ENCODE measurements around the gene ANXA2.

Gene ANXA2

DNA sequence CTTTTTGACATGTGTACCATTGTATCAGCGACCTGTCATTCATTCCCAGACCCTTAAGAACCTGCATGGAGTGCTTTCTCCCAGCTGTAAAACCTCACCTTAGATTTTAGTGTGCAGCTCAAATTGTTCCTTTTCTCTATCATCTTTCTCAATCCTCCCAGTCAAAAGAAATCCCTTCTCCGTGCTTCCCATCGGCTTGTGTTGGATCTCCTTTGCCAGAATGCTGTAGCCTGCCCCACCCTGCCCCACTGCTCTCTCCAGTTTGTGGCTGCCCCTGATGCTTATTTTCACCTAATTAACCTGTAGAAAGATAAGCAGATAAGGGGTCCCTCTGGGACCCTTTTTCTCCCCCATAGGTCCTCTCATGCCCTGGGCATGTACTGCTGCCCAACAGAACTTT, 51.1 kb downstream of the ANXA2 start:
- 87% methylated on average over 3 of the region's 3 CpGs for WGBS
- H3K4ac ChIP-seq (ENCODE audit: low read depth in 1 of 2, low read length in 2 of 2), result no peak overlapping the region
- no peak overlapping the region for H2AK5ac ChIP-seq (ENCODE audit: low read length, severe bottlenecking)

DNA sequence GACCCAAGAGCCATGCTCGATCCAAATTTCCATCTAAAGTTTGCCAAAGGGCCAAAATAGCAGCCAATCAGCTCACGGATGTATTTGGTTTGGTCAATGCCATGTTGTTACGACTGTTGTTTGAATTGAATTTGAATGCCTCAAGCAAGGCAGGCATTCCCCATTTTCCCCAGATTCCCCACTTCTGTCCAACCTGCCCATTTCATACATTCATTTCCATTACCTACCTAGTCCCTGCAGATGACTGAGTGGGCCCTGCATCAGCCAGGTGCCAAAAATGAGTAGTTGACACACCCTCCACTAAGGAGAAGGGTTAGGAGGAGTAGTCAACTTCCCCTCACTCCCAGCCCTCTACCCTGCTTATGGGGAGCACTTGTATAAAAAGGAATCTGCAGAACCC, 51.7 kb downstream of the ANXA2 start:
- no peak overlapping the region for H3K4me3 ChIP-seq (ENCODE audit: insufficient read depth in 1 of 2, low read depth in 1 of 2, low read length in 2 of 2)
- peaks cover 38 to 66% of the 10 kb centered on the region in 2 experiments for H3K36me3 ChIP-seq (ENCODE audit: control insufficient read depth in 1 of 2, insufficient read depth in 2 of 2, low read depth in 1 of 2, low read length in 2 of 2)
- H3K27me3 ChIP-seq (ENCODE audit: control insufficient read depth in 1 of 2, insufficient read depth in 1 of 2, low read length in 2 of 2), result no peaks in the 10 kb centered on the region
- no peak overlapping the region for H3K23ac ChIP-seq (ENCODE audit: low read length in 2 of 2)
- H3K9me3 ChIP-seq (ENCODE audit: control insufficient read depth, low read length), result no peaks in the 10 kb centered on the region
- DNase-seq, result no peak
- no peak overlapping the region for H2BK12ac ChIP-seq (ENCODE audit: low read length in 2 of 2)
- no peak overlapping the region for H3K14ac ChIP-seq (ENCODE audit: low read length in 2 of 2)
- H2AK5ac ChIP-seq (ENCODE audit: low read length, severe bottlenecking), result no peak overlapping the region
- H2BK5ac ChIP-seq (ENCODE audit: low read depth, low read length, poor library complexity, severe bottlenecking), result no peak overlapping the region
- H4K8ac ChIP-seq (ENCODE audit: low read length), result no peak overlapping the region
- no peak overlapping the region for H3K18ac ChIP-seq (ENCODE audit: low read depth in 1 of 2, low read length in 2 of 2)
- no peak overlapping the region for H3K4me2 ChIP-seq (ENCODE audit: low read length, poor library complexity, severe bottlenecking)
- peaks cover 5% of the 10 kb centered on the region for H3K79me1 ChIP-seq (replicated peaks; ENCODE audit: low read length, poor library complexity, severe bottlenecking)
- H3K9ac ChIP-seq (ENCODE audit: low read length), result peak overlapping the region; percentile 39
- H3K4ac ChIP-seq (ENCODE audit: low read depth in 1 of 2, low read length in 2 of 2), result no peak overlapping the region
- H3K4me1 ChIP-seq (ENCODE audit: control insufficient read depth, insufficient read depth, low read depth, low read length), result peaks cover 7% of the 10 kb centered on the region
- H2BK15ac ChIP-seq (ENCODE audit: low read depth, poor library complexity, severe bottlenecking), result no peak overlapping the region
- no peak overlapping the region for H4K91ac ChIP-seq (ENCODE audit: low read length)
- 100% methylated on average over 3 of the region's 3 CpGs for WGBS
- no peak overlapping the region for H3K27ac ChIP-seq (ENCODE audit: low read length, poor library complexity, severe bottlenecking)
- no peak overlapping the region for H2AFZ ChIP-seq (ENCODE audit: low read depth, low read length)
- H2BK120ac ChIP-seq (ENCODE audit: low read depth, low read length), result no peak overlapping the region

More for the DNA sequence above, 51.1 kb downstream of the ANXA2 start:
- Histone ChIP-seq H3K79me1 (replicated peaks; ENCODE audit: low read length, poor library complexity, severe bottlenecking) (peaks cover 5% of the 10 kb centered on the region), H3K27me3 (ENCODE audit: control insufficient read depth in 1 of 2, insufficient read depth in 1 of 2, low read length in 2 of 2) (no peaks in the 10 kb centered on the region), H2AFZ (ENCODE audit: low read depth, low read length) (no peak overlapping the region), H3K4me1 (ENCODE audit: control insufficient read depth, insufficient read depth, low read depth, low read length) (peaks cover 7% of the 10 kb centered on the region), H2BK15ac (ENCODE audit: low read depth, poor library complexity, severe bottlenecking) (no peak overlapping the region), H3K18ac (ENCODE audit: low read depth in 1 of 2, low read length in 2 of 2) (no peak overlapping the region), H3K36me3 (ENCODE audit: control insufficient read depth in 1 of 2, insufficient read depth in 2 of 2, low read depth in 1 of 2, low read length in 2 of 2) (peaks cover 42 to 72% of the 10 kb centered on the region in 2 experiments), H3K14ac (ENCODE audit: low read length in 2 of 2) (no peak overlapping the region), H3K23ac (ENCODE audit: low read length in 2 of 2) (no peak overlapping the region), H3K4me2 (ENCODE audit: low read length, poor library complexity, severe bottlenecking) (no peak overlapping the region), H2BK5ac (ENCODE audit: low read depth, low read length, poor library complexity, severe bottlenecking) (no peak overlapping the region), H2BK120ac (ENCODE audit: low read depth, low read length) (no peak overlapping the region), H3K27ac (ENCODE audit: low read length, poor library complexity, severe bottlenecking) (peak overlapping the region; percentile 14), H3K9me3 (ENCODE audit: control insufficient read depth, low read length) (no peaks in the 10 kb centered on the region), H4K91ac (ENCODE audit: low read length) (no peak overlapping the region), H4K8ac (ENCODE audit: low read length) (no peak overlapping the region), H3K9ac (ENCODE audit: low read length) (peak overlapping the region; percentile 43), H3K4me3 (ENCODE audit: insufficient read depth in 1 of 2, low read depth in 1 of 2, low read length in 2 of 2) (no peak overlapping the region), H2BK12ac (ENCODE audit: low read length in 2 of 2) (no peak overlapping the region)
- DNase-seq, result no peak

DNA sequence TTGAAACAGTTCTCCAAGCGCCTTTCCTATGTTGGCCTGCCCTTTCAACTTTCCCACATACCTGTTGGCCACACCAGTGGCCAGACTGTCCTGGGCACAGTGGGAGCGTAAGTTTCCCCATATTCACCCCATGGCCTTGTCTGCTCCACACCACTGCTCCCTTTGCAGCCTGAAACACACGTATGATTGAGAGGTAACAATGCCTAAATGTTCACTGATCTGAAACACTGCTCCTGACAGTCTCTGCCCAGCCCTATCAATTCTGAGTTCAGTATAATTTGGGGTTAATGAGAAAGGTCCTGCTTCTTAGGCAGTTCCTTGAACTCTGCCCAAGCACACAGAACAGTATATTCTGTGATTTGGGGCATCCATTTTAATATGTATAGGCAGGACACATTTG, 52.2 kb downstream of the ANXA2 start:
- DNase-seq, result no peak
- Histone ChIP-seq H2AK5ac (ENCODE audit: low read length, severe bottlenecking) (no peak overlapping the region), H3K36me3 (ENCODE audit: control insufficient read depth in 1 of 2, insufficient read depth in 2 of 2, low read depth in 1 of 2, low read length in 2 of 2) (peaks cover 33 to 62% of the 10 kb centered on the region in 2 experiments), H3K27me3 (ENCODE audit: control insufficient read depth in 1 of 2, insufficient read depth in 1 of 2, low read length in 2 of 2) (no peaks in the 10 kb centered on the region), H3K79me1 (replicated peaks; ENCODE audit: low read length, poor library complexity, severe bottlenecking) (peaks cover 5% of the 10 kb centered on the region), H3K4me3 (ENCODE audit: insufficient read depth in 1 of 2, low read depth in 1 of 2, low read length in 2 of 2) (no peak overlapping the region), H4K8ac (ENCODE audit: low read length) (no peak overlapping the region), H3K14ac (ENCODE audit: low read length in 2 of 2) (no peak overlapping the region), H3K4me2 (ENCODE audit: low read length, poor library complexity, severe bottlenecking) (no peak overlapping the region), H3K4ac (ENCODE audit: low read depth in 1 of 2, low read length in 2 of 2) (no peak overlapping the region), H2BK5ac (ENCODE audit: low read depth, low read length, poor library complexity, severe bottlenecking) (no peak overlapping the region), H3K18ac (ENCODE audit: low read depth in 1 of 2, low read length in 2 of 2) (no peak overlapping the region), H2BK15ac (ENCODE audit: low read depth, poor library complexity, severe bottlenecking) (no peak overlapping the region), H4K91ac (ENCODE audit: low read length) (no peak overlapping the region), H3K9me3 (ENCODE audit: control insufficient read depth, low read length) (no peaks in the 10 kb centered on the region), H2AFZ (ENCODE audit: low read depth, low read length) (no peak overlapping the region), H3K4me1 (ENCODE audit: control insufficient read depth, insufficient read depth, low read depth, low read length) (peaks cover 10% of the 10 kb centered on the region), H3K23ac (ENCODE audit: low read length in 2 of 2) (no peak overlapping the region), H2BK120ac (ENCODE audit: low read depth, low read length) (no peak overlapping the region), H2BK12ac (ENCODE audit: low read length in 2 of 2) (no peak overlapping the region), H3K9ac (ENCODE audit: low read length) (peak overlapping the region; percentile 39), H3K27ac (ENCODE audit: low read length, poor library complexity, severe bottlenecking) (no peak overlapping the region)
- 100% methylated on average over 3 of the region's 3 CpGs for WGBS

DNA sequence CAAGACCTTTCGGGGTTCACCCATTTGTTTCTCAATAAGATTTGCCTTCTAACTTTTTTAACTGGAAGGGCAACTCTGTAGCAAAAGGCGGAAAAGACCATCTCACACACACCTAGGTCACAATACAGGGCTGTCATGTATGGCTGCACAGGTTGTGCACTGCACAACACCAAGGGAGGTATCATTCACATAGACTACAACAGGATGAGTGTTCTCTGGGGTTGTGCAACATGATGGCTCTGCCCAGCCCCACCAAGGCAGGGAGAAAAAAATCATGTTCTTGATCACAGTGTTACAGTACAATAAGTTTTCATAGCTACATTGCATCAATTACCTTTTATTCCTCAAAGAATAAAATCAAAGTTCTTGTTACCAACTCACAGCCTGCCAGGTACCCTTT, 52.8 kb downstream of the ANXA2 start:
- H3K27me3 ChIP-seq (ENCODE audit: control insufficient read depth in 1 of 2, insufficient read depth in 1 of 2, low read length in 2 of 2), result no peaks in the 10 kb centered on the region
- H4K91ac ChIP-seq (ENCODE audit: low read length), result no peak overlapping the region
- peaks cover 5% of the 10 kb centered on the region for H3K79me1 ChIP-seq (replicated peaks; ENCODE audit: low read length, poor library complexity, severe bottlenecking)
- no peak overlapping the region for H2BK12ac ChIP-seq (ENCODE audit: low read length in 2 of 2)
- no peak overlapping the region for H3K4me2 ChIP-seq (ENCODE audit: low read length, poor library complexity, severe bottlenecking)
- H2BK15ac ChIP-seq (ENCODE audit: low read depth, poor library complexity, severe bottlenecking), result no peak overlapping the region
- no peak overlapping the region for H3K27ac ChIP-seq (ENCODE audit: low read length, poor library complexity, severe bottlenecking)
- H3K23ac ChIP-seq (ENCODE audit: low read length in 2 of 2), result no peak overlapping the region
- H2AK5ac ChIP-seq (ENCODE audit: low read length, severe bottlenecking), result no peak overlapping the region
- peaks cover 11% of the 10 kb centered on the region for H3K4me1 ChIP-seq (ENCODE audit: control insufficient read depth, insufficient read depth, low read depth, low read length)
- H3K14ac ChIP-seq (ENCODE audit: low read length in 2 of 2), result no peak overlapping the region
- H2BK120ac ChIP-seq (ENCODE audit: low read depth, low read length), result no peak overlapping the region
- no peak overlapping the region for H3K18ac ChIP-seq (ENCODE audit: low read depth in 1 of 2, low read length in 2 of 2)
- H3K4me3 ChIP-seq (ENCODE audit: insufficient read depth in 1 of 2, low read depth in 1 of 2, low read length in 2 of 2), result no peak overlapping the region
- no peak overlapping the region for H2BK5ac ChIP-seq (ENCODE audit: low read depth, low read length, poor library complexity, severe bottlenecking)
- H3K9ac ChIP-seq (ENCODE audit: low read length), result peak overlapping the region; percentile 39
- H4K8ac ChIP-seq (ENCODE audit: low read length), result no peak overlapping the region
- H3K36me3 ChIP-seq (ENCODE audit: control insufficient read depth in 1 of 2, insufficient read depth in 2 of 2, low read depth in 1 of 2, low read length in 2 of 2), result peaks cover 29 to 56% of the 10 kb centered on the region in 2 experiments
- no peak overlapping the region for H2AFZ ChIP-seq (ENCODE audit: low read depth, low read length)
- 91% methylated on average over 2 of the region's 2 CpGs for WGBS
- H3K9me3 ChIP-seq (ENCODE audit: control insufficient read depth, low read length), result no peaks in the 10 kb centered on the region
- no peak overlapping the region for H3K4ac ChIP-seq (ENCODE audit: low read depth in 1 of 2, low read length in 2 of 2)
- no peak for DNase-seq

Measured in mesenchymal stem cell (in vitro differentiated cells and primary cell).